H54 (cell line): Measurements from ENCODE around the gene COL8A2.
A peak's percentile ranks its signal among the peaks of the same experiment; 100 is the strongest.
"Not testable (repeated sequence)": the region's sequence is repeated elsewhere in the genome, so short reads cannot be mapped to it uniquely, and the experiment has no call there.

Experiments used
- DNase-seq: peaks from one replicate; pipeline ENCODE4 v3.0.0; 2011; ENCODE audit warnings: low spot score, mixed read lengths; ENCODE audit not compliant: insufficient read length
- FAIRE-seq: peaks from 3 replicates; lab custom pipeline; 2011; peaks lifted over from hg19 to GRCh38; lab: Jason Lieb, UNC
- POLR2A ChIP-seq: IDR thresholded peaks from 2 replicates; pipeline ENCODE4 v1.6.1; 2011; ENCODE audit warnings: low read depth, mild to moderate bottlenecking, low read length

COL8A2 gene

GRCh38 chr1:36161641-36162531, 36.9 kb upstream of the COL8A2 start:
- no peak for FAIRE-seq
- no peak for TF ChIP-seq POLR2A
- DNase-seq = no peak

DNA sequence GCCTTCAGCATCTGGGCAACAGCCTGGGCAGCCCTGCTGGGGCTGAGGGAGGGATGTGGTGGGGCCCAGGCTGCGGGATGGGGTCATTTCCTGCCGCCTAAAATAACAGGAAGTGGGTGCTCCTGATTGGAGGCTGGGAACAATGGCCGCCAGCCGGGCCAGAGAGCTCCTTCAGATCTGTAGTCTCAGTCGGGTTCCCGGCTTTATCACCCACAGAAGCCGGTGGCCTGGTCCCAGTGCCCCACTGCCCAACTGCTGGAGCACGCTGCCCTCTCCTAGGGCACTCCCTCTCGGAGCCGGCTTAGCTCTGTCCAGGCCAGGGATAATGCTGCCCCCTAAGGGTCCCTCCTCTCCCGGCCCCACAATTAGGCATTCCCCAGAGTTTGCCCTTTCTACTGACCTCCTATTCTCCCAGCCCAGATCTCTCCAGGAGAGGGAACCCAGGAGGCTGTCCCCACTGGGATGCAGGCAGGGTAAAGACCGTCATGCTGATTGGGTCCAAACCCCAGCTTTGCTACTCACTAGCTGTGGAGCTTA, 36.0 kb upstream of the COL8A2 start:
- no peak for FAIRE-seq
- no peak for TF ChIP-seq POLR2A
- DNase-seq = peak; percentile 85

GRCh38 chr1:36160388-36160948, 35.4 kb upstream of the COL8A2 start:
- TF ChIP-seq POLR2A = no peak
- FAIRE-seq (no peak), DNase-seq (no peak)

DNA sequence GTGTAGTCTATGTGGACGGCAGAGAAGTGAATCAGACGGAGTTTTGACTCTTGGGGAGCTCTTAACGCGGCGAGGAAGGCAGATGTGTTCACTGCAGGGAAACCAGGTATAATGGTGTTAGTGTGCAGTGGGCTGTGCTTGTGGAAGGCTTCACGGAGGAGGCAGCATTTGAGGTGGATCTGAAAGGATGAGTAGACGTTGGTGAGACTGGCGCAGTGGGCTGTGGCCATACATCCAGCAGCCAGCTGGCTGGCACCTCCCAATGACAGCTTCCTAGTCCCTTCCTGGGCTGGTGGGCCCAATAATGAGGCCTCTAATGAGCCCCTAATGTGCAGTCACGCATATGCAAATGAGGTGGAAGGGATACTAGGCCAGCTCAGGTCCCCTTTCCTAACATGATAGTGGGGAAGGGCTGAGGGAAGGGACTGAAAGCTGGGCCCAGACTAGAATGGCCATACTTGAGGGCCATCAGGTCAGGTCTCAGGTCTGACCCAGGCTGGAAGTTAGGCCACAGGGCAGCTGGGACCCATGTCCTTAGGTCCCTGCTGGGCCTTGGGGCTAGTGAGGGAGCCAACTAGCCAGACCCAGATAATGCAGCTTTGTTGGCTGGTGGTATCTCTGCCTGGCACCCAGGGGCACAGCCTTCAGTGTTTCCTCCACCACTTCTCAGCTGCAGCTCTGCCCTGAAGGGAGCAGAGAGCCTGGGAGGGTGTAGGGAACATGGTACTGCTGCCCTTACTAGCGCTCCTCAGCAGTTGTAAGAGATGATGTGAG, 34.8 kb upstream of the COL8A2 start:
- TF ChIP-seq POLR2A = no peak
- DNase-seq (no peak), FAIRE-seq (no peak)

DNA sequence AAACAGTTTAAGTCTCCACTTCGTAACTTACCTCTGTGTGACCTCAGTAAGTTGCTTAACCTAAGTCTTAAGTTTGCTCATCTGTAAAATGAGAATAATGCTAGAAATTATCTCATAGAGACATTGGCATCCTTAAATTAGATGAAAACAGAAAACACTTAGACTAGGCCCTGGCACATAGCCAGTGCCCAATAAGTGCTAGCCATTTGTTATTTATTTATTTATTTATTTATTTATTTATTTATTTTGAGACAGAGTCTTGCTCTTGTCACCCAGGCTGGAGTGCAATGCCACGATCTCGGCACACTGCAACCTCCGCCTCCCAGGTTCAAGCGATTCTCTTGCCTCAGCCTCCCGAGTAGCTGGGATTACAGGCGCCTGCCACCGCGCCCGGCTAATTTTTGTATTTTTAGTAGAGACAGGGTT, 33.8 kb upstream of the COL8A2 start:
- not testable (repeated sequence) for FAIRE-seq

GRCh38 chr1:36157973-36158826, 33.2 kb upstream of the COL8A2 start:
- DNase-seq (no peak), FAIRE-seq (no peak)
- no peak for TF ChIP-seq POLR2A

More for the DNA sequence above, 33.8 kb upstream of the COL8A2 start:
- DNase-seq = not testable (repeated sequence)

- DNase-seq = no peak
- no peak for FAIRE-seq
- TF ChIP-seq POLR2A = no peak
Observed at GRCh38 chr1:36157115-36157903, 32.3 kb upstream of the COL8A2 start.

DNA sequence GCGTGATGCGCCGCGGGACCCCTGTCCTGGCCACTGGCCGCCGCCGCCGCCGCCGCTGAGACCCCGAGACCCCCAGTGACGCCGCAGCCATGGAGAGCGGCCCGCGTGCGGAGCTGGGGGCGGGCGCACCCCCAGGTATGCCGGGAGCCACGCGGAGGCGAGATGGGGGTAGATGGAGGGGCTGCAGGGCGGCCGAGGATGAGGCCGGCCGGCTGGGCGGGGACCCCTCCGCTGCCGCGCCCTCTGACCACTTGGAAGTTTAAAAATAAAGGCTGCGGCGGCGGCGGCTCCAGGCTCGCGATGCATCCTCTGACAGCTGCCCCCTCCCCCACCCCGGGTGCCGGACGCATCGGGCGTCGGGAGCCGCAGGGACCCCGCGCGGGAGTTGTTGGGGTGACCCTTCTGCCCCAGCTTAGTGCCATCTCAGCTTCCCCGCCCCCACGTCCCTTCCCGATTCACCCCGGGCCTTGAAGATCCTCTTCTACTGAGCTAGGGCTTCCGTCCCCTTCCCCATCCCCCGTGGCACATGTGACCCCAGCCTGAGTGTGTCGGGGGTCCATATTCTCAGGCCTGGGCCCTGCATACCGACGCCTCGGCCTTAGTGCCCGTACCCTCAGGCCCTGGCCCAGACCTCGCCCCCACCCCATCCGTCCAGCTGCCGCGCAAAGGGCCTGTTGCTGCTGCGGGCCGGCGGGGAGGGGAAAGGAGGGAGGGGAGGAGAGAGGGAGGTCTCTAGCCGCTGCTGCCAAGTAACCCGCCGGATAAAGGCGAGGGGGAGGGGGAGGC, 31.5 kb upstream of the COL8A2 start:
- TF ChIP-seq POLR2A = no peak
- no peak for FAIRE-seq
- no peak for DNase-seq

- no peak for FAIRE-seq
- DNase-seq = peak; percentile 82
- TF ChIP-seq POLR2A = peak; percentile 93
Observed at GRCh38 chr1:36155408-36156328, 30.6 kb upstream of the COL8A2 start, which contains the start of gene MAP7D1. Gene MAP7D1 (plus strand): TSS chr1:36156160. CDS start chr1:36156418, 258 bp downstream.

GRCh38 chr1:36154765-36155407, 29.9 kb upstream of the COL8A2 start:
- FAIRE-seq (no peak), DNase-seq (no peak)
- TF ChIP-seq POLR2A = 0 out of 2 replicates have a peak, but pooled peaks have one; percentile 18

- TF ChIP-seq POLR2A = no peak
- DNase-seq (no peak), FAIRE-seq (no peak)
Observed at GRCh38 chr1:36154335-36154734, 29.3 kb upstream of the COL8A2 start.
